ENCODE results near the gene FEZF1.

DNA sequence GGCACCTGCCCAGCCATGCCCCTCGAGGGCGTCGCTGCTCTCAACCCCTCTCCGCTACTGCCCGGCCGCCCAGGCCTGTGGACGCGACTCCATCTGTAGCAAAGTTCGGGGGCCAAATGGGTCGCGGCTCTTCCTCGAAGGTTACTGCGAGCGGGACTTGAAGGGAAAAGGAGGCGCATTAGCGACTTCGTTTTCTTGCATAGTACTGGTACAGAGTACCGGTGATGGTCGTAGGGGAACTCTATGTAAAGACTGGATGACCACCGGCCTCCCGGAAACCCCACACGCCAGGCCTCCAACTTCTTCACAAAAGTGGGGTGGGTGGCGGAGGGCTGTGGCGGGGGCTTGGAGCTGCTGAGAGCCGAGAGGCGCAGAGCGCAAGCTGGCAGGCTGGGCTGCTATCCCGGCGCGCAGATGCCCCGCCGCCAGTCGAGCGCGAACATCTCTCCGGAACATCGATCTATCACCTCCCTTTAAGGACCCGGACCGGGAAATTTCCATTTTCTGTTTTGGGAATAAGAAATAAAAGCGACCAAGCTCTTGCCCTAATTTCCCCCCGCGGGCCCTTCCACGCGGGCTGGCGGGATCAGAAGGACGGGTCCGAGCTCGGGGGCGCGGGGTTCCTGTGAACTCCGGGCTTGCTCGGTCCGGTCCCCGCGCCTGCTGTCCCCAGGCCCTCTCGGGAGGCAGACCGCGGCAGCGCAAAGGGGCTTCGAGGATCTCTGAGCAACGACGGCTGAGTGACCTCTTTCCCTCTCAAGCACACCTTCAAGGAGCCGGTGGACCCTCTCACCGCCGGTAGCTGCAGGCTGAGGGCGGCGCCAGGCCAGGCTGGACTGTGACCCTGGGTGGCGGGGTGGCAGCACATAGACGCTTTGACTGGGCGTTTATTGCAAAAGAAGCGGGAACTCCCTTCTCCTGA, 12.2 kb upstream of the FEZF1 start:
- no peak for TF ChIP-seq POLR2A (IDR thresholded peaks at IDR 0.05)
- TF ChIP-seq, protein P1, sequence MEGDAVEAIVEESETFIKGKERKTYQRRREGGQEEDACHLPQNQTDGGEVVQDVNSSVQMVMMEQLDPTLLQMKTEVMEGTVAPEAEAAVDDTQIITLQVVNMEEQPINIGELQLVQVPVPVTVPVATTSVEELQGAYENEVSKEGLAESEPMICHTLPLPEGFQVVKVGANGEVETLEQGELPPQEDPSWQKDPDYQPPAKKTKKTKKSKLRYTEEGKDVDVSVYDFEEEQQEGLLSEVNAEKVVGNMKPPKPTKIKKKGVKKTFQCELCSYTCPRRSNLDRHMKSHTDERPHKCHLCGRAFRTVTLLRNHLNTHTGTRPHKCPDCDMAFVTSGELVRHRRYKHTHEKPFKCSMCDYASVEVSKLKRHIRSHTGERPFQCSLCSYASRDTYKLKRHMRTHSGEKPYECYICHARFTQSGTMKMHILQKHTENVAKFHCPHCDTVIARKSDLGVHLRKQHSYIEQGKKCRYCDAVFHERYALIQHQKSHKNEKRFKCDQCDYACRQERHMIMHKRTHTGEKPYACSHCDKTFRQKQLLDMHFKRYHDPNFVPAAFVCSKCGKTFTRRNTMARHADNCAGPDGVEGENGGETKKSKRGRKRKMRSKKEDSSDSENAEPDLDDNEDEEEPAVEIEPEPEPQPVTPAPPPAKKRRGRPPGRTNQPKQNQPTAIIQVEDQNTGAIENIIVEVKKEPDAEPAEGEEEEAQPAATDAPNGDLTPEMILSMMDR (IDR thresholded peaks at IDR 0.05) = no peak

Measured in upper lobe of left lung (tissue), 4 donors.